HG03045 (cell line): ENCODE results near the gene POLRMT.
"Not testable (repeated sequence)": the region's sequence is repeated elsewhere in the genome, so short reads cannot be mapped to it uniquely, and the experiment has no call there.

Experiments
- ATAC-seq: cut with Tn5 transposase; IDR thresholded peaks from one replicate; pipeline ENCODE4 v1.9.1; 2021; ENCODE audit warnings: mild to moderate bottlenecking, moderate library complexity; ENCODE audit not compliant: unreplicated experiment

POLRMT gene

DNA sequence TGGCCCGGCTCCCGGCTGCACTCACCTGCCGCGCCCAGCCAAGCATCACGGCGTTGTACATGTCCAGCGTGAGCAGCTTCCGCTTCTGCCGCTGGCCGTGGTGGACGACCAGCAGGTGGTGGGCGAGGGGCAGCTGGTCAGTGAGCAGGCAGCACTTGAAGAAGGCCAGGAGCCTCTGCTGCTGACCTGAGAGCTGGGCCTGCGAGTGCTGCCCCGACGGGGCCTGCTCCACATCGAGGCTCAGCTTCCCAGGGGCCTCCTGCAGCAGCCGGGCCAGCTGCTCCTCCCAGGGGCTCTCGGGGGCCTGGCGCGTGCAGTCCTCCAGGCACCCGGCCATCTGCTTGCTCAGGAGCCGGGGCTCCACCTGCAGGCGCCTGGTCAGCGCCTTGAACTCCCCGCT lies 3.8 kb downstream of the POLRMT start:
- ATAC-seq: not testable (repeated sequence)

DNA sequence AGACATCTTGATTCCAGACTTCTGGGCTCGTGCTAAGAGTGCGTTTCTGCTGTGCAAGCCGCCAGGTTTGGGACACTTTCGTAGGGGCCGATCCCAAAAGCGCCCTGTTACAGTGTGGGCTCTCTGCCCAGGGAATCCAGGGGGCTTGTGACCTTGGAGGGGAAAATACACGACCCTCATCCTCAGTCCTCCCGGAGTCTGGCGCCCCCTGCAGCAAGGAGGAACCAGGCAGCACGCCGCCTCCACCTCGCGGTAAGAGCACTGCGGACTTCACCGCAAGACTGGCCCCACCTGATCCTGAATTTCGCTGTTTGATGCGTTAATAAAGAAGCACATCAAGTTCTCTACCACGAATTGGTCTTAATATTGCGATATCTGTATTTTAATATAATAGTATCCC lies 5.2 kb downstream of the POLRMT start:
- ATAC-seq: no peak

DNA sequence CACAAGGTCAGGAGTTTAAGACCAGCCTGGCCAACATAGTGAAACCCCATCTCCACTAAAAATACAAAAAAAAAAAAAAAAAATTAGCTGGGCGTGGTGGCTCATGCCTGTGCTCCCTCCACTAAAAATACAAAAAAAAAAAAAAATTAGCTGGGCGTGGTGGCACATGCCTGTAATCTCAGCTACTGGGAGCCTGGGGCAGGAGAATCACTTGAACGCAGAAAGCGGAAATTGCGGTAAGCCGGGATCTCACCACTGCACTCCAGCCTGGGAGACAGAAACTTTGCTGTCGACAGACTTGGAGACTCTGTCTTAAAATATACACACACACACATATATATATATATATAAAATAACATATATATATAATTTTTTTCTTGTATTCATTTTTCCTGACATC lies 6.8 kb downstream of the POLRMT start:
- not testable (repeated sequence) for ATAC-seq

- ATAC-seq: no peak
These were observed 8.1 kb downstream of the POLRMT start for GRCh38 chr19:625257-625656.

GRCh38 chr19:624433-625109 lies 8.8 kb downstream of the POLRMT start:
- ATAC-seq: no peak

DNA sequence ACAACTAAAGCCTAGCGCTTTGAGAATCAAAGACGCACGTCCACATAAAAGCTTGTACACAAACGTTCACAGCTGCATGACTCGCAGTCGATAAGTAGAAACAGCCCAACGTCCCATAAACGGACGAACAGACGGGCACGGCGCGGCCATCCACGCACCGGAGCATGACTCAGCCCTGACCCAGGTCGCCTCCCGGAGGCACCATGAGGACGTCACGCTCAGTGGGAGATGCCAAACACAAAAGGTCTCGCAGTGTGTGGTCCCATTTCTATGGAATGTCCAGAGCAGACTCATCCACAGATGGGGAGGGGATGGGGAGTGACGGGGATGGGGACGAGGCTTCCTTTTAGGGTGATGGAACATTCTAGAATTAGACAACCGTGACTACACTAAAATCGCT lies 9.4 kb downstream of the POLRMT start:
- ATAC-seq: no peak

GRCh38 chr19:623175-623916 lies 10.0 kb downstream of the POLRMT start:
- ATAC-seq: no peak

DNA sequence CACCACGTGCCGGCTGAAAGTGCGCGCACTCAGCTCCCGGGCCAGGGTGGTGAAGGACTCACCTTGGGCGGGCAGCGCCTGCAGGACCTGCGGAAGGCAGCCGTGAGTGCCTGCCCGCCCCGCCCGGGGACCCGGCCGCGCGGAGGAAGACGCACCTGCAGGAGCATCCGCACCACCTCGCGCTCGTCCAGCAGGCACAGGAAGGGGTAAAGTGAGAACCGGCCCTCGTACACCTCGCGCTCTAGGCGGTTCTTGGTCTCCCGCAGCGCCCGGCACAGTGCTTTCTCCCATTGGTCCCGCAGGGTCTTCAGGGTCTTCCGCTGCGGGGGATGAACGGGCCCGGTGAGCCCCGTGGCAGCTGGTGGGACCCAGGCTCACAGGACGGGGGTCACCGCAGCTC lies 10.7 kb downstream of the POLRMT start:
- no peak for ATAC-seq

DNA sequence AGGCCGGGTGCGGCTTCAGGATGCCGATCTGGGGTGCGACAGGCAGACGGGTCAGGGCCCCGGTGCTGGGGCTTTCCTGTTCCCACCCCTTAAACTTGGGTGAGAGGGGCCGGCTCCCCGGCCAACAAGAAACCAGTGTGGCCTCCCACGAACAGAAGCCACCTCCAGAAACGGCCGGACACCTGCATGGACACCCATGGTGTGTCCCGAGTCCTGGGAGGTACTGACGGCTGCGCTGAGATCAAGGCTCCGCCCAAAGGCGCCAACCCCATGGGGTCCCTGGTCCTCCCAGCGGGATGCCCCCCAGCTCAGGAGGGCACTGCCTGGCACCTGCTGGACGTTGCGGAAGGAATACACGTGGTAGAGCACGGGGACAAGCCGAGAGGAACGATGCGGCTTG lies 11.5 kb downstream of the POLRMT start:
- no peak for ATAC-seq

DNA sequence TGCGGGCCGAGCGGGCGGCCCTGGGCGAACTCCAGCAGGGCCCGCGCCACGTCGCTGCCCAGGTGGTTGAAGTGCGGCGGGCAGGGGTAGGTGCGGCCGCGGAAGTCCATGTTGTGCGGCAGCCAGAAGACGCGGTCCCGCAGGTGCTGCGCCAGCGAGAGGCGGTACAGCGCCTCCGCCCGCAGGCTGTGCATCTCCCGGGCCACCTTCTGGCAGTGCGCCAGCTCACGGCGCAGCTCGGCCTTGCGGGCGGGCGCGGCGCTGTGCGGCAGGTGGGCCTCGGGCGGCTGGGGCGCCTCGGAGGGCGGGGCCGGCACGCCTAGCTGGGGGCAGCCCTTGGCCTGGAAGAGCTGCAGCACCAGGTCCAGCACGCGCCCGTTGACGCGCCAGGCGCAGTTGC lies 12.1 kb downstream of the POLRMT start:
- ATAC-seq: not testable (repeated sequence)

DNA sequence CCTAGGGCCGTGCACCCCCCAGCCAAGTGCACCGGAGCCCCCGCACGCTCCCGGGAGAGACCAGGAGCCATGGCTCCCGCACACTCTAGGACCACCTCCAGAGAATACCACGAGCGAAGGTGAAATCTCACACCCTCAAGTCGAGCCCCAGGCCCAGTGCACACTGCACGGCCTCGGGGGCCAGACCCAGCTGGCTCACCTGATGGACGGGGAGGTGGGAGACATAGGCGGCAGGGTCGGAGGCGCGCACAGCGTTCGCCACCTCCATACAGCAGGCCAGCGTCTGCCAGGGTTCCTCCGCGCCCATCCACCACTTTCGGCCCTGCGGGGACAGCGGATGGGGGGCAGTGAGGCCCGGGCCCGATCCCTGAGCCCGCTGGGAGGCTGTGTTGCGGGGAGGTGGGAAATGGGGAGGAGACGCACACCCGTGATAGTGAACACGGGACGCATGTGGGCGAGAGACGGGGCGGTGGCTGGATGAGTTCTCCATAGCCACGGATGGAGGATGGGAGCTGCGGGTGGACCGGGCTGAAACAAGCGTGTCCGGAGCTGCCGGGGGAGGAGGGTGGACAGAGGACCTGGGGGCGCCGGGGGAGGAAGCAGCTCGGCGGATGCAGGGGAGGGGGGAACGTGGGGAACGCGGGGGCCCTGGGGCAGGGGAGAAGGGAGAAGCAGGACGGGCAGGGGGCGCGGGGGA lies 13.0 kb downstream of the POLRMT start:
- no peak for ATAC-seq

- no peak for ATAC-seq
These were observed 13.9 kb downstream of the POLRMT start for GRCh38 chr19:619286-620002.

- no peak for ATAC-seq
These were observed 14.6 kb downstream of the POLRMT start for GRCh38 chr19:618674-619285.

GRCh38 chr19:618247-618619 lies 15.1 kb downstream of the POLRMT start:
- ATAC-seq: no peak

- ATAC-seq: no peak
These were observed 15.6 kb downstream of the POLRMT start for GRCh38 chr19:617551-618246.

- no peak for ATAC-seq
These were observed 16.4 kb downstream of the POLRMT start for GRCh38 chr19:616747-617526.

GRCh38 chr19:616062-616700 lies 17.2 kb downstream of the POLRMT start:
- ATAC-seq: no peak

DNA sequence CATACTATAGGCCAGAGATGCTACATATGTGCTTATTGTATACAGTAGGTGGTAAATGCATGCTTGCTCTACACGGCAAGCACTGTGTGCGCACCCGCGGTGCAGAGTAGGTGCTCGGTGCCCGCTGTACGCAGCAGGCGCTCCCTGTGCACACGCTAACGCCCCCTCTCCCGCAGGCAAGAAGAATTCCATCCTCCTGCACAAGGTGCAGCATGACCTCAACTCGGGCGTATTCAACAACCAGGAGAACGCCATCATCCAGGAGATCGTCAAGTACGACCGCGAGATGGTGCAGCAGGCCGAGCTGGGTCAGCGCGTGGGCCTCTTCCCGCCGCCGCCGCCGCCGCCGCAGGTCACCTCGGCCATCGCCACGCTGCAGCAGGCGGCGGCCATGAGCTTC lies 17.7 kb downstream of the POLRMT start:
- no peak for ATAC-seq
